ENCODE results near the gene GBE1.

GBE1 gene

GRCh38 chr3:81689617-81690016, 71.8 kb downstream of the GBE1 start:
- no peak overlapping the region for H3K4me3 ChIP-seq (ENCODE audit: low read length)
- TF ChIP-seq, protein P1, sequence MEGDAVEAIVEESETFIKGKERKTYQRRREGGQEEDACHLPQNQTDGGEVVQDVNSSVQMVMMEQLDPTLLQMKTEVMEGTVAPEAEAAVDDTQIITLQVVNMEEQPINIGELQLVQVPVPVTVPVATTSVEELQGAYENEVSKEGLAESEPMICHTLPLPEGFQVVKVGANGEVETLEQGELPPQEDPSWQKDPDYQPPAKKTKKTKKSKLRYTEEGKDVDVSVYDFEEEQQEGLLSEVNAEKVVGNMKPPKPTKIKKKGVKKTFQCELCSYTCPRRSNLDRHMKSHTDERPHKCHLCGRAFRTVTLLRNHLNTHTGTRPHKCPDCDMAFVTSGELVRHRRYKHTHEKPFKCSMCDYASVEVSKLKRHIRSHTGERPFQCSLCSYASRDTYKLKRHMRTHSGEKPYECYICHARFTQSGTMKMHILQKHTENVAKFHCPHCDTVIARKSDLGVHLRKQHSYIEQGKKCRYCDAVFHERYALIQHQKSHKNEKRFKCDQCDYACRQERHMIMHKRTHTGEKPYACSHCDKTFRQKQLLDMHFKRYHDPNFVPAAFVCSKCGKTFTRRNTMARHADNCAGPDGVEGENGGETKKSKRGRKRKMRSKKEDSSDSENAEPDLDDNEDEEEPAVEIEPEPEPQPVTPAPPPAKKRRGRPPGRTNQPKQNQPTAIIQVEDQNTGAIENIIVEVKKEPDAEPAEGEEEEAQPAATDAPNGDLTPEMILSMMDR (conservative IDR thresholded peaks at IDR 0.05; ENCODE audit: low read depth, low read length), result no peak
- DNase-seq (ENCODE audit: low read depth), result no peak

- H3K4me3 ChIP-seq (ENCODE audit: low read length), result no peak overlapping the region
- DNase-seq (ENCODE audit: low read depth), result no peak
- TF ChIP-seq, protein P1 (conservative IDR thresholded peaks at IDR 0.05; ENCODE audit: low read depth, low read length), result no peak
Measured at GRCh38 chr3:81684751-81685395, 76.6 kb downstream of the GBE1 start.

DNA sequence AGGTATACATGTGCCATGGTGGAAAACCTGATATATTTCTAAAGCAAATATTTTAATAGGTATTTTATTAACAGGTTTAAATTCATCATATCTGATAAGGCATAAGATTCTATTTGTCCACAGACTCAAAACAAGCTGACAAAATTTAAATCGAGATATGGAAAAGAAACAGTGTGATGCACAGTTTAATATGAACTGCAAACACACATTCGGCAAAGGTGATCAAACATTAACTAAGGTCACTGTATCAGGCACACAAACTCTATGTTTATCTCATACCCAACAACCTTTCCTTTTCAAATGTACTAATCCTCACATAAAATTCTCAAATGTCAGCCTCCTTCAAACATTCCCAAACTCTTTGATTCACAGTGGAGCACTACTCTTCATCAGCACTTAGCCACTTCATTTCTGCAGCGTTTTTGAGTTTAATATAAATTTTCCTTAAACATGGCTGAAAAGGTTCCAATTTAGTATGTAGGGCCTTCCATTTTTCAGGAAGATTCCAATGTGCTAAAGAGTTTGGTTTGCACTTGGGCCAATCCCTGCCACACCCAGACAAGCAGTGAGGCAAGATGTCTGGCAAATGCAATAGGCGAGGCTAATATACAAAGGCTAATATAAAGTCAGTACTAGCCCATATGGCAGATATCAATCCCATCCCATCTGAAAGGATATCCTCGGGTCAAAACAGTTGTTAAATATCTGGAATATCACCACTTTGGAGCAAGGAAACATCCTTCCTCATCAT, 84.6 kb downstream of the GBE1 start:
- TF ChIP-seq, protein P1 (conservative IDR thresholded peaks at IDR 0.05; ENCODE audit: low read depth, low read length), result no peak
- no peak for DNase-seq (ENCODE audit: low read depth)
- H3K4me3 ChIP-seq (ENCODE audit: low read length), result no peak overlapping the region

DNA sequence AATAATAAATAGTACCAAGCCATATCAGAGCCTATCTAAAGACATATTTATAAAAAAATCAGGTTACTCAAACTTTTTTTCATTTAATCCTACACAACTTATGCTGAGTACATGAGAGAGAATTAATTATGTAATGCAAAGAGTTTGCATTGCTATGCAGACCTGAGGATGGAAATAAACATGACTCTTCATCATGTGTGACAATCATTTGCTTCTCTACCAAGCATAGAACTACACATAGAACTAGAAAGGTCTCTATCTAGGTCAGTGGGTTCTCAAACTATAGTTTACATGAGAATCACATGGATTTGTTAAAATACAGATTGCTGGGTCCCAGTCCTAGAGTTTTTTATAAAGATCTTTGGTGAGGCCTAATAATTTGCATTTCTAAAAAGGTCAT, 86.8 kb downstream of the GBE1 start:
- H3K4me3 ChIP-seq (ENCODE audit: low read length), result no peak overlapping the region
- DNase-seq (ENCODE audit: low read depth), result no peak
- TF ChIP-seq, protein P1 (conservative IDR thresholded peaks at IDR 0.05; ENCODE audit: low read depth, low read length), result no peak

DNA sequence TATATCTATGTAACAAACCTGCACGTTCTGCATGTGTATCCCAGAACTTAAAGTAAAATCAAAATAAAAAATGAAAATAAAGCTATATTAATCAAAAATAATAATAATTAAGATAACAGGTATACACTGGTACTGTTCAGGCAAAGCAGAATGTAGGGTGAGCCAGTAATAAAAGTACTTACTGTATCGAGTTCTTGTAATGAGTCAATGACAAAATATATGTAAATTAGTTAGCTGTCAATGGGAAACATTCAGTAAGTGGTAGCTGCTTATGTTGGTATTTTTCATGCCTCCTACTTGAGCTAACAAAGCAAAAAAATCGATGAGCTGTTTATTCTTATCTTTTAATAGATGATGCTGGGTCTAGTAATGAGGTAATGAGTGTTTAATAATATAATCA, 93.2 kb downstream of the GBE1 start:
- TF ChIP-seq, protein P1 (conservative IDR thresholded peaks at IDR 0.05; ENCODE audit: low read depth, low read length), result no peak
- no peak for DNase-seq (ENCODE audit: low read depth)
- no peak overlapping the region for H3K4me3 ChIP-seq (ENCODE audit: low read length)

DNA sequence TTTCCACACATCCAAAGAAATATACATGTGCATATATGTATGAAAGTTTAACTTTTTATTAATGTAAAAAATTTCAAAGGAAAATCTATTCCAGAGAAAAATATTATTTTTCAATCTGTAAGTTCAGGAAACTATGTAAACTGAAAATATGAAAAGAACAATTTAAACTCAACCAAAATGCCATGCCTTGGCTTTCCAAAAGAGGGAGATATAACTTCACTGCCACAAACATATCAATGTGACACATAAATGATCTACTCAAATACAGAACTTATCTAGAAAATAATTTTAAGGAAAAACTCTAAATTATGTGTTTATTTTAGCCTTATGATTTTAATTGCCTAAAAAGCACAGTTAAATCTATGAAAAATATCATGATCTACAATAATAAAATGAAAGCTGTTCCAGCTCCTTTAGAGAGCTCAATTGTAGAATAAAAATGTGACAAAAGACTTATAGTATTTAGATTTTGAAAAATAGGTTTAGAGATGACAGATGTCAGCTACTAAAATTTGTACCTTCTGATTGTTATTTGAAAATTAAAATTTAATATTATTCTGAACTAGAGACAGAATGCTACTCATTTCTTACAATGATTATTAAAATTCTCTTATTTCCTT, 94.8 kb downstream of the GBE1 start:
- TF ChIP-seq, protein P1 (conservative IDR thresholded peaks at IDR 0.05; ENCODE audit: low read depth, low read length), result peak; percentile 80
- DNase-seq (ENCODE audit: low read depth), result no peak

More for the DNA sequence above, 94.8 kb downstream of the GBE1 start:
- no peak overlapping the region for H3K4me3 ChIP-seq (ENCODE audit: low read length)

All from retinal pigment epithelial cell (primary cell).